IPS-18a (cell line): ENCODE data around the gene FFAR3.
"Not testable (repeated sequence)": the region's sequence is repeated elsewhere in the genome, so short reads cannot be mapped to it uniquely, and the experiment has no call there.

Source experiments
- H3K27ac ChIP-seq: one replicate; pipeline ENCODE4 v1.5.1; 2013; ENCODE audit warnings: low read length
- H3K27me3 ChIP-seq: one replicate; pipeline ENCODE4 v1.6.1; 2013; ENCODE audit warnings: mild to moderate bottlenecking, low read length; ENCODE audit not compliant: control insufficient read depth, insufficient read depth
- H3K36me3 ChIP-seq: one replicate; pipeline ENCODE4 v1.6.1; 2013; ENCODE audit warnings: low read depth, low read length; ENCODE audit not compliant: control insufficient read depth
- H3K4me1 ChIP-seq: one replicate; pipeline ENCODE4 v1.6.1; 2013; ENCODE audit warnings: low read depth, low read length; ENCODE audit not compliant: control insufficient read depth
- H3K4me3 ChIP-seq: one replicate; pipeline ENCODE4 v1.5.1; 2013; ENCODE audit warnings: low read length
- H3K9ac ChIP-seq: one replicate; pipeline ENCODE4 v1.6.1; 2013; ENCODE audit warnings: mild to moderate bottlenecking, low read length, moderate library complexity
- H3K9me3 ChIP-seq: one replicate; pipeline ENCODE4 v1.6.1; 2013; ENCODE audit warnings: low read depth, low read length; ENCODE audit not compliant: control insufficient read depth

Gene FFAR3

DNA sequence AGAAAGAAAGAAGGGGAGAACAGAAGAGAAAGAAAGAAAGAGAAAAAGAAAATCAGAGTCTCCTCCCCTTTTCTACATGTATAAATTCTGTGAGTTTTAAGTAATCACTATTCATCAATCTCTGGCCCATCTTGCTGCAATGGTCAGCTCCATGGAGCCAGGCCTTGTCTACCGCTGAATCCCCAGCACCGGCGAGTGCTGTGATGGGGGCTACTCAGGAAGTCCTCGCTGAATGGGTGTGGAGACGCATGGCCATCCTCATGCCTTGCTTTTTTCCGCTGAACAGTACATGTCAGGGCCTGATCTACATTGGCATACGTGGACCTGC, 42.5 kb downstream of the FFAR3 start:
- Histone ChIP-seq H3K27me3 (no peaks in the 10 kb centered on the region), H3K4me3 (no peak overlapping the region), H3K27ac (no peak overlapping the region), H3K36me3 (no peaks in the 10 kb centered on the region), H3K9ac (no peak overlapping the region), H3K4me1 (no peaks in the 10 kb centered on the region), H3K9me3 (no peaks in the 10 kb centered on the region)

- not testable (repeated sequence) for H3K9ac ChIP-seq, H3K27ac ChIP-seq, H3K4me3 ChIP-seq, H3K27me3 ChIP-seq, H3K36me3 ChIP-seq, H3K9me3 ChIP-seq, H3K4me1 ChIP-seq
Measured at GRCh38 chr19:35401416-35401815, 43.2 kb downstream of the FFAR3 start.

DNA sequence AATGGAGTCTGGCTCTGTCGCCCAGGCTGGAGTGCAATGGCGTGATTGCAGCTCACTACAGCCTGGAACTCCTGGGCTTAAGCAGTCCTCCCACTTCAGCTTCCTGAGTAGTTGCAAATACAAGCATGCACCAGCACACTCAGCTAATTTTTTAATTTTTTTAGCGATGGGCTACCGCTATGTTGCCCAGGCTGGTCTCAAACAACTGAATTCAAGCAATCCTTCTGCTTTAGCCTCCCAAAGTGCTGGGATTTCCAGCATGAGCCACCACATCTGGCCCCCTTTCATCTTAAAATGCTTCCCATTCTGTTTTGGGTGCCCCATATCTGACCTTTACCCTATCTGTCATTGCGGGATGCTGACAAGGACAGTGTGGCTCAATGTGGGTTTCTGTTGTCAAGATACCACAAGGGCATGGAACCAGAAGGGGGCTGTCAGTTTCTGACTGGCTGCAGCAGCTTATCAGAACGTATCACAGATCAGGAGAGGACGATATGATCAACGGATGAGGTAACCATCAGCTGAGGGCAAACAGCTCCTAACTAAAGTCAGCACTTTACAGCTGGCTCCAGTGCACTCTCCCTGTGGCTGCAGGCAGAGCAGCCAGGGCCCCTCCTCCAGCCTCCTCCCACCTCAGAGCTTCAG, 45.0 kb downstream of the FFAR3 start:
- H3K9me3 ChIP-seq, result no peaks in the 10 kb centered on the region
- no peaks in the 10 kb centered on the region for H3K27me3 ChIP-seq
- no peaks in the 10 kb centered on the region for H3K36me3 ChIP-seq
- H3K27ac ChIP-seq, result no peak overlapping the region
- no peaks in the 10 kb centered on the region for H3K4me1 ChIP-seq
- no peak overlapping the region for H3K4me3 ChIP-seq
- H3K9ac ChIP-seq, result no peak overlapping the region

- H3K27ac ChIP-seq, result no peak overlapping the region
- no peaks in the 10 kb centered on the region for H3K36me3 ChIP-seq
Measured at GRCh38 chr19:35404879-35405622, 46.8 kb downstream of the FFAR3 start.

DNA sequence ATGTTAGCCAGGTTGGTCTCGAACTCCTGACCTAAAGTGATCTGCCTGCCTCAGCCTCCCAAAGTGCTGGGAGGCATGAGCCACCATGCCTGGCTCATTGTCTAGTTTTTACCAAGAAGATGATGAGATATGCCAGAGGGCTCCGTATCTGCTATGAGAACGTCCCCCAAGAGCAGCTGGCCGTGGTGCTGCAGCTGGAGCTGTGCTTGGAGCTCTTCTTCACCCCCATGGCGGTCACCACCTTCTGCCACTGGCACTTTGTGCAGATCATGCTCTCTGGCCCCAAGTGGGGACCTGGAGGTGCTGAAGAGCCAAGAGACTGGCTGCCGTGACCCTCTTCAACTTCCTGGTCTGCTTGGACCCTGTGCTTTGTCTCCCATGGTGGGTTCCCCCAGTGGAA, 49.4 kb downstream of the FFAR3 start:
- Histone ChIP-seq H3K9me3 (no peaks in the 10 kb centered on the region), H3K27ac (no peak overlapping the region), H3K9ac (no peak overlapping the region), H3K4me3 (no peak overlapping the region), H3K36me3 (no peaks in the 10 kb centered on the region), H3K27me3 (no peaks in the 10 kb centered on the region), H3K4me1 (no peaks in the 10 kb centered on the region)

More at GRCh38 chr19:35404879-35405622, 46.8 kb downstream of the FFAR3 start:
- H3K27me3 ChIP-seq, result no peaks in the 10 kb centered on the region
- no peak overlapping the region for H3K9ac ChIP-seq
- no peaks in the 10 kb centered on the region for H3K9me3 ChIP-seq
- H3K4me1 ChIP-seq, result no peaks in the 10 kb centered on the region
- no peak overlapping the region for H3K4me3 ChIP-seq

DNA sequence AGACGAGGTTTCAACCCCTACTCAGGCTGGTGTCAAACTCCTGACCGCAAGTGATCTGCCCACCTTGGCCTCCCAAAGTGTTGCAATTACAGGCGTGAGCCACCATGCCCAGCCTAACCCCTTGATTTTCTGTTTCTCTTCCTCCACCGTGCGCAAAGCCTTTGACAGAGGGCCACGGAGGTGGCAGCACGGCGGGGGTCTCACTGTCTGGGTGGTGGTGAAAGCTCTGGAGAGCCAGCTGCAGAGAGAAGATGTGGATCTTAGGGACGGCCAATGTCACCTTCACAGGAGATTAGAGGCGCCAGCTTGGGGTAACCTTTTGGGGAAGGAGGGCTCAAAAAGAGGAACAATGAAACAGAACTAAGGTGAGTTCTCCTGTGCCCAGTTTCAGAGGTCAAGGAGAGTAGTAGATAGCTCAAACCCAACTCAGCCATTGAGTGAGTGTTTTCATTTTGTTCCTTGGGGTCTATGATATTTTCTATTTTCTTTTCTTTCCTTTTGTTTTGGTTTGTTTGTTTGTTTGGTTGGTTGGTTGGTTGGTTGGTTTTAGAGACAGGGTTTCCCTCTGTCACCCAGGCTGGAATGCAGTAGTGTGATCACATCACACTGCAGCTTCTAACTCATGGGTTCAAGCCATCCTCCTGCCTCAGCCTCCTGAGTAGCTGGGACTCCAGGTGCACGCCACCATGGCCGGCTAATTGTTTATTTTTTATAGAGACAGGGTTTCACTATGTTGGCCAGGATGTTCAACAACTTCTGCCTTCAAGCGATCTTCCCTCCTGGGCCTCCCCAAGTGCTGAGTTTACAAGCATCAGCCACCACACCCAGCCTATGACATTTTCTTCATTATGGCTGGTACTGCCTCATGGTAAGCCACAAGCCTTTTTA, 50.3 kb downstream of the FFAR3 start:
- Histone ChIP-seq H3K4me3 (no peak overlapping the region), H3K27ac (no peak overlapping the region)

DNA sequence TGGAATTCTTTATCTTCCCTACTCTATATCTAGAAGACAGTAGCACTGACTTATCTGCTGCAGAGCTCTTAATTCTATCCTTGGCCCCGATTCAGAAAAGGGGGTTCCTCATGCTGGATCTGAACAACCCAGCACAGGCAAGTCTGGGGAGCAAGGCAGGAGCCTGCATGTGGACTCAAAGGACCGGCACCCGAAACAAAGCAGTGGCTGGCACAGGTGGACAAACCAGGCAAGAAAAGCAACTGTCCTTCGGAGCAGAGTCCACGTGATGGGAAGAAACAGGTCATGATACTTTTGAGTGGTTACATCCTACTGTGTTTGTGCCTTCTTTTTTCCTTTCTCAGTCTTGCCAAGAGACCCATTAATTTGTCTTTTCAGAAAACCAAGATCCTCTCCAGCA, 50.9 kb downstream of the FFAR3 start:
- no peak overlapping the region for H3K4me3 ChIP-seq
- H3K36me3 ChIP-seq, result no peaks in the 10 kb centered on the region
- H3K9ac ChIP-seq, result no peak overlapping the region
- H3K4me1 ChIP-seq, result no peaks in the 10 kb centered on the region
- no peaks in the 10 kb centered on the region for H3K9me3 ChIP-seq
- H3K27me3 ChIP-seq, result no peaks in the 10 kb centered on the region
- no peak overlapping the region for H3K27ac ChIP-seq

More for the DNA sequence above, 50.3 kb downstream of the FFAR3 start:
- Histone ChIP-seq H3K27me3 (no peaks in the 10 kb centered on the region), H3K9me3 (no peaks in the 10 kb centered on the region), H3K4me1 (no peaks in the 10 kb centered on the region), H3K9ac (no peak overlapping the region), H3K36me3 (no peaks in the 10 kb centered on the region)
